LNCaP clone FGC (cell line): Measurements from ENCODE around the gene ADAMTS16.

ENCODE experiments used
- DNase-seq: peaks from one replicate; pipeline ENCODE4 v3.0.0-alpha.2; 2011; ENCODE audit warnings: low read depth
- H3K4me3 ChIP-seq: 2 replicates; pipeline ENCODE4 v1.5.1; 2011; ENCODE audit warnings: mild to moderate bottlenecking, low read depth, low read length, control low read depth
- TF ChIP-seq, protein P1 (sequence below): IDR thresholded peaks from 2 replicates; pipeline ENCODE4 v1.5.1; 2012; ENCODE audit warnings: mild to moderate bottlenecking; ENCODE audit not compliant: control insufficient read depth, insufficient read depth; ENCODE audit errors: extremely low read depth

Gene ADAMTS16

DNA sequence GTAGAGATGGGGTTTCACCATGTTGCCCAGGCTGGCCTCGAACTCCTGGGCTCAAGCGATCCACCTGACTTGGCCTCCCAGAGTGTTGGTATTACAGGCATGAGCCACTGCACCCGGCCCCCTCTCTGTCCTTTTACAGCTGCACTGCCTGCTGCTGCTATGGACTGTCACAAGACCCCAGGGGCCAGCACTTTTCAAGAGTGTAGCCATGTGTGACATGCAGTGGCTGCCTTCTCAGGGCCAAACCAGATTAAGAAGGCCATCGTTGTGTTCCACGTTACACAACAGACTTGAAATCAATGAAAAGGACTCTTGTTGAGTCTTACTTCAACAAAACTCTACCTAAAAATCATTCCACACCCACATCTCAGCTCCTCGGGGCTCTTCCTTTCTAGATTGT lies 203.4 kb downstream of the ADAMTS16 start:
- DNase-seq = no peak
- TF ChIP-seq, protein P1, sequence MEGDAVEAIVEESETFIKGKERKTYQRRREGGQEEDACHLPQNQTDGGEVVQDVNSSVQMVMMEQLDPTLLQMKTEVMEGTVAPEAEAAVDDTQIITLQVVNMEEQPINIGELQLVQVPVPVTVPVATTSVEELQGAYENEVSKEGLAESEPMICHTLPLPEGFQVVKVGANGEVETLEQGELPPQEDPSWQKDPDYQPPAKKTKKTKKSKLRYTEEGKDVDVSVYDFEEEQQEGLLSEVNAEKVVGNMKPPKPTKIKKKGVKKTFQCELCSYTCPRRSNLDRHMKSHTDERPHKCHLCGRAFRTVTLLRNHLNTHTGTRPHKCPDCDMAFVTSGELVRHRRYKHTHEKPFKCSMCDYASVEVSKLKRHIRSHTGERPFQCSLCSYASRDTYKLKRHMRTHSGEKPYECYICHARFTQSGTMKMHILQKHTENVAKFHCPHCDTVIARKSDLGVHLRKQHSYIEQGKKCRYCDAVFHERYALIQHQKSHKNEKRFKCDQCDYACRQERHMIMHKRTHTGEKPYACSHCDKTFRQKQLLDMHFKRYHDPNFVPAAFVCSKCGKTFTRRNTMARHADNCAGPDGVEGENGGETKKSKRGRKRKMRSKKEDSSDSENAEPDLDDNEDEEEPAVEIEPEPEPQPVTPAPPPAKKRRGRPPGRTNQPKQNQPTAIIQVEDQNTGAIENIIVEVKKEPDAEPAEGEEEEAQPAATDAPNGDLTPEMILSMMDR = no peak
- H3K4me3 ChIP-seq = no peak overlapping the region

DNA sequence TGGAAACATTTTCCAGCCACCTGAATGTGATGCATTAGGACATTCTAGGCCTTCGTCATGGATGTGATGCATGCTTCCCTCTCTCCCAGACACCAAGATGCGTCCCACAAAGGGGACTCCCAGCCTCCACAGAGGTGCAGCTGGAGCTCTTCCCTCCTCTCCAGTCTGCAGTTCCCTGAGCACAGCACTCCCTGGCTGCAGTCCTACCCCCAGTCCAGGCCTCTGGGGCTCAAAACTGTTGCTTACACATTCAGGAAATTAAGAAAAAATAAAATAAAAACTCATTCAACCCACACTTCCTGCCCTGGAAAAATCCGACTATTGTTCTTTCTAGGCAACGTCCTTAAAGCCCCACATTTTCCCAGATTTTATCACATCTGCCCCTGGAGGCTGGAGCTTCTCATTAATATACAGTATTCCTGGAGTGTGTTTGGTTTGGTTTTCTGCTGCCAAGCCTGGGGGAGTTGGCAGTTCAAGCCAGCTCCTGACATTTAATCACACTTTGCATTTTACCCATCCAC lies 204.0 kb downstream of the ADAMTS16 start:
- TF ChIP-seq, protein P1 = no peak
- no peak for DNase-seq
- no peak overlapping the region for H3K4me3 ChIP-seq

DNA sequence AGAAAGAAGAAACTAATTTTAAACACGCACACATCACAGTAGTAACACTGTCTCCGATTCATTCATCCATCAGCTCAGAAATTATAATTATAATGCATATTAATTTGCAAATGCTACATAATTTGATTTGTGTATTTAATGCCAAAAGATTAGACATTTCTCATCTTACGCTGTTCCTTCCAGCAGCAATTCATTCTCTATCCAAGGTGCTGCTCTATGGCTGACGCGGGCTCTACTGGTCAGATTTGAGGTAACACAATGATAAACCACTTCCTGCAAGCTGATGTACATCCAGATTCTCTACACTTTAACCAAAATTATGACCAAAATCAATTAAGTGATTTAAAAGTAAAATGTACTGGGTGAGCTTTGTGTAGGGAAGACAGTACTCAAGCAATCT lies 204.5 kb downstream of the ADAMTS16 start:
- TF ChIP-seq, protein P1 = no peak
- no peak overlapping the region for H3K4me3 ChIP-seq
- no peak for DNase-seq

DNA sequence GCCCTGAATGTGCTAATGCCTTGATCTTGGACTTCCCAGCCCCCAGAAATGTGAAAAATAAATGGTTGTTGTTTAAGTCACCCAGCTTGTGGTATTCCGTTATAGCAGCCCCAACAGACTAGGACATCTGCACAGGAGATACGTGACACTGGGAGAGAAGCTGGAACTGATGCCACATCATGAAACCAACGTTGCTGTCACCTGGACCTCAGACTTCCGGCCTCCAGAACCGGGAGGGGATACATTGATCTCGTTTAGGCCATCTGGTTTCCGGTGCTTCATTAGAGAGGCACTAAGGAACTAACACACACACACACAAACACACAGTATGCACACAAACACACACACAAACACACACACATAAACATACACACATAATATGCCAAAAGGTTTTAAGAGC lies 207.3 kb downstream of the ADAMTS16 start:
- TF ChIP-seq, protein P1 = no peak
- H3K4me3 ChIP-seq = no peak overlapping the region
- no peak for DNase-seq

DNA sequence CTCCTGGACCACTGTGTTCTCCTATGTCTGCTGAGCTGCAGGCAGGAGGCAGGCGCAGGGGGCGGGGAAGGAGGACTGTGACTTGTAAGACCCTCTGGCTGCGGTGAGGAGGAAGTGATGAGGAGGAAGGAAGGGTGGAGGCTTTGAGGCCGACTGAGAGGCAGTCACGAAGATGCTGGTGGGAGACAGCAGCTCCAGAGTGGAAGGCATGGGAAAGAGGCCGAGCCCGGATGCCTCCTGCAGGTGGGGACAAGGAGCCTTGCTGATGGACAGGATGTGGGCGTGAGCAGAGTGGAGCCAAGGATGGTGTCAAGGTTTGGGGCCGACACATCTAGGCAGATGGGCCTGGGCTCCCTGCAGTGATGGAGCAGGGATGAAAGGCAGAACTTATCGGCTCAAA lies 208.0 kb downstream of the ADAMTS16 start:
- TF ChIP-seq, protein P1 = no peak

DNA sequence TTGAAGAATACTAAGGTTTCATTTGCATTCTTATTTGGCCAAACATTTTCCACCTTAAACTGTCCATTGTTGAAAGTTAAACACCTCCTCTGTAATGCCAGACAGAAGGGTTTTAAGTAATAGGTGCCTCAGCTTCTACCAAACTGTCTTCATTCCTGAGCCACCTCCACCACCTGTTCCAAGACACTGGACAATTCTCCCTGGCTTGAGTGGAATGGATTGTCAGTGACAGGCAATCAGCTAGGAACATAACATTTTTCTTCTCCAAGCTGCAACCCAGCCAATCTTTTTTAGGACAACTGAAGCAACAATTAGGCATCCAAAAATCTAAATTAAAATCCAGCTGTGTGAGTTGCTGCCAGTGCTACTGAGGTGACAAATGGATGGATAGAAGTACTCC lies 208.4 kb downstream of the ADAMTS16 start:
- TF ChIP-seq, protein P1 = no peak
- DNase-seq = no peak
- no peak overlapping the region for H3K4me3 ChIP-seq

More for the DNA sequence above, 208.0 kb downstream of the ADAMTS16 start:
- DNase-seq = no peak
- H3K4me3 ChIP-seq = no peak overlapping the region

DNA sequence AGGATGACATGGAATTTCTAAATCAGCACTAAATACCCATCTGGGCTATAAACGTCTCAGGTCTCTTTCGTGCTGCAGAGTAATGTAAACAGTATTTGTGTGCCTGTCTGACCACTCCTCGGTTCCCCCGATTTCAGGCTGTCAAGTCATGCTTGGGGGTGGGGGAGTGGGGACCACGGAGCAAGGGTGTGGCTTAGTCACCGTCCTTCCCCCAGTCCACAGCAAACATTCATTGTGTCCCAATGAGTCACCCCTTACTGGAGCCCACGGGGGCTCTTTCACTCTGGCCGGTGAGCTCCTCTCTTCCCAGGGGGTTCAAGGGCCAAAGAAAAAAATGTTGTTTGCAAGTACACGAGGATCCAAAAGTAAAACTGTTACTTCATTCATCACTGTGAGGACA lies 210.0 kb downstream of the ADAMTS16 start:
- DNase-seq = no peak
- no peak overlapping the region for H3K4me3 ChIP-seq
- TF ChIP-seq, protein P1 = no peak
